Stimulated activated effector memory CD8-positive, alpha-beta T cell treated with anti-CD3 and anti-CD28 coated beads, Interleukin-12 subunit alpha, Interleukin-12 subunit beta, amount 100 ng/mL, for 72 hours (primary cell): ENCODE measurements around the gene DOK5.

Source experiments
- ATAC-seq: fragments of 150-1000 bp; cut with Tn5 transposase; 2 replicates; pipeline ENCODE4 v1.10.0; 2021
- DNase-seq, 2 donors: peaks; one replicate each; pipeline ENCODE4 v3.0.0; 2021 to 2022; ENCODE audit warnings: low spot score in 2 of 2
- H3K27ac Mint-ChIP-seq: one replicate; pipeline ENCODE4 v1.8.0; 2022; ENCODE audit warnings: mild to moderate bottlenecking, mixed read lengths
- H3K36me3 Mint-ChIP-seq: one replicate; pipeline ENCODE4 v1.8.0; 2022; ENCODE audit warnings: mild to moderate bottlenecking, mixed read lengths
- H3K4me1 Mint-ChIP-seq: one replicate; pipeline ENCODE4 v1.8.0; 2022; ENCODE audit warnings: mixed read lengths
- H3K4me3 Mint-ChIP-seq: one replicate; pipeline ENCODE4 v1.8.0; 2022; ENCODE audit warnings: mild to moderate bottlenecking, mixed read lengths
- H3K9me3 Mint-ChIP-seq: one replicate; pipeline ENCODE4 v1.8.0; 2022; ENCODE audit warnings: mixed read lengths

DOK5 gene

GRCh38 chr20:54648421-54649142, 173.2 kb downstream of the DOK5 start:
- Mint-ChIP-seq H3K9me3 (no peaks in the 10 kb centered on the region), H3K4me3 (no peak overlapping the region), H3K4me1 (no peaks in the 10 kb centered on the region), H3K27ac (no peak overlapping the region), H3K36me3 (no peaks in the 10 kb centered on the region)
- ATAC-seq (no peak), DNase-seq (no peak)

- Mint-ChIP-seq H3K36me3 (no peaks in the 10 kb centered on the region), H3K27ac (no peak overlapping the region), H3K4me1 (no peaks in the 10 kb centered on the region), H3K9me3 (no peaks in the 10 kb centered on the region), H3K4me3 (no peak overlapping the region)
- DNase-seq, result peak; percentile 17 to 73
- peak; percentile 37 for ATAC-seq
Observed at GRCh38 chr20:54649511-54649962, 174.1 kb downstream of the DOK5 start.

- Mint-ChIP-seq H3K4me1 (no peaks in the 10 kb centered on the region), H3K9me3 (no peaks in the 10 kb centered on the region), H3K36me3 (no peaks in the 10 kb centered on the region), H3K4me3 (no peak overlapping the region), H3K27ac (no peak overlapping the region)
- ATAC-seq (no peak), DNase-seq (no peak)
Observed at GRCh38 chr20:54650052-54650719, 174.8 kb downstream of the DOK5 start.

- Mint-ChIP-seq H3K9me3 (no peaks in the 10 kb centered on the region), H3K36me3 (no peaks in the 10 kb centered on the region), H3K4me3 (no peak overlapping the region), H3K4me1 (no peaks in the 10 kb centered on the region), H3K27ac (no peak overlapping the region)
- DNase-seq (no peak), ATAC-seq (no peak)
Observed at GRCh38 chr20:54651252-54651651, 175.9 kb downstream of the DOK5 start.

- Mint-ChIP-seq H3K27ac (no peak overlapping the region), H3K36me3 (no peaks in the 10 kb centered on the region), H3K4me3 (no peak overlapping the region), H3K9me3 (no peaks in the 10 kb centered on the region), H3K4me1 (no peaks in the 10 kb centered on the region)
- ATAC-seq (no peak), DNase-seq (no peak)
Observed at GRCh38 chr20:54654450-54654849, 179.1 kb downstream of the DOK5 start.

GRCh38 chr20:54657268-54657826, 182.0 kb downstream of the DOK5 start:
- ATAC-seq, result no peak
- H3K4me3 Mint-ChIP-seq, result no peak overlapping the region
- H3K36me3 Mint-ChIP-seq, result no peaks in the 10 kb centered on the region
- no peak for DNase-seq
- H3K4me1 Mint-ChIP-seq, result no peaks in the 10 kb centered on the region
- no peaks in the 10 kb centered on the region for H3K9me3 Mint-ChIP-seq
- H3K27ac Mint-ChIP-seq, result no peak overlapping the region

- Mint-ChIP-seq H3K4me3 (no peak overlapping the region), H3K36me3 (no peaks in the 10 kb centered on the region), H3K9me3 (no peaks in the 10 kb centered on the region), H3K27ac (no peak overlapping the region), H3K4me1 (no peaks in the 10 kb centered on the region)
- ATAC-seq (no peak), DNase-seq (no peak)
Observed at GRCh38 chr20:54658525-54658924, 183.1 kb downstream of the DOK5 start.

GRCh38 chr20:54661265-54661664, 185.9 kb downstream of the DOK5 start:
- no peaks in the 10 kb centered on the region for H3K36me3 Mint-ChIP-seq
- ATAC-seq (no peak), DNase-seq (no peak)
- H3K27ac Mint-ChIP-seq, result no peak overlapping the region
- H3K4me3 Mint-ChIP-seq, result no peak overlapping the region
- no peaks in the 10 kb centered on the region for H3K4me1 Mint-ChIP-seq
- H3K9me3 Mint-ChIP-seq, result no peaks in the 10 kb centered on the region

GRCh38 chr20:54661880-54662465, 186.6 kb downstream of the DOK5 start:
- no peak overlapping the region for H3K27ac Mint-ChIP-seq
- no peak for ATAC-seq
- no peak overlapping the region for H3K4me3 Mint-ChIP-seq
- no peaks in the 10 kb centered on the region for H3K36me3 Mint-ChIP-seq
- no peaks in the 10 kb centered on the region for H3K9me3 Mint-ChIP-seq
- no peak for DNase-seq
- no peaks in the 10 kb centered on the region for H3K4me1 Mint-ChIP-seq

- ATAC-seq (no peak), DNase-seq (no peak)
- Mint-ChIP-seq H3K27ac (no peak overlapping the region), H3K4me3 (no peak overlapping the region), H3K36me3 (no peaks in the 10 kb centered on the region), H3K4me1 (peaks cover 5% of the 10 kb centered on the region), H3K9me3 (no peaks in the 10 kb centered on the region)
Observed at GRCh38 chr20:54665812-54666211, 190.4 kb downstream of the DOK5 start.

GRCh38 chr20:54668271-54669039, 193.1 kb downstream of the DOK5 start:
- ATAC-seq (peak; percentile 60), DNase-seq (peak in 1 of 2 donors; percentile 58)
- H3K4me3 Mint-ChIP-seq, result no peak overlapping the region
- peaks cover 5% of the 10 kb centered on the region for H3K4me1 Mint-ChIP-seq
- H3K27ac Mint-ChIP-seq, result no peak overlapping the region
- H3K36me3 Mint-ChIP-seq, result no peaks in the 10 kb centered on the region
- no peaks in the 10 kb centered on the region for H3K9me3 Mint-ChIP-seq

GRCh38 chr20:54669040-54669363, 193.6 kb downstream of the DOK5 start:
- Mint-ChIP-seq H3K27ac (no peak overlapping the region), H3K4me3 (no peak overlapping the region), H3K36me3 (no peaks in the 10 kb centered on the region), H3K4me1 (peaks cover 5% of the 10 kb centered on the region), H3K9me3 (no peaks in the 10 kb centered on the region)
- DNase-seq, result no peak
- no peak for ATAC-seq

- H3K9me3 Mint-ChIP-seq, result no peaks in the 10 kb centered on the region
- ATAC-seq, result no peak
- H3K4me3 Mint-ChIP-seq, result no peak overlapping the region
- H3K4me1 Mint-ChIP-seq, result no peaks in the 10 kb centered on the region
- H3K36me3 Mint-ChIP-seq, result no peaks in the 10 kb centered on the region
- no peak overlapping the region for H3K27ac Mint-ChIP-seq
- no peak for DNase-seq
Observed at GRCh38 chr20:54678253-54678652, 202.9 kb downstream of the DOK5 start.

- Mint-ChIP-seq H3K27ac (no peak overlapping the region), H3K4me1 (no peaks in the 10 kb centered on the region), H3K4me3 (no peak overlapping the region), H3K36me3 (no peaks in the 10 kb centered on the region), H3K9me3 (no peaks in the 10 kb centered on the region)
- ATAC-seq, result no peak
- DNase-seq, result no peak
Observed at GRCh38 chr20:54680439-54680838, 205.0 kb downstream of the DOK5 start.

GRCh38 chr20:54680872-54681619, 205.7 kb downstream of the DOK5 start:
- Mint-ChIP-seq H3K4me1 (no peaks in the 10 kb centered on the region), H3K9me3 (no peaks in the 10 kb centered on the region), H3K4me3 (no peak overlapping the region), H3K36me3 (no peaks in the 10 kb centered on the region), H3K27ac (no peak overlapping the region)
- DNase-seq (peak in 1 of 2 donors; percentile 48), ATAC-seq (no peak)
